Tibial artery (tissue), 4 donors: ENCODE measurements around the gene RNF39.

Experiments
- DNase-seq, 2 donors: peaks; one replicate each; pipeline ENCODE4 v3.0.0-alpha.2; 2019
- H3K27ac ChIP-seq, 2 donors: fragments of 200-600 bp; sonication (generic) in 1 of 2; 1 replicate in 1 of 2; 2 replicates in 1 of 2; pipeline ENCODE4 v1.5.1; 2018 to 2019; ENCODE audit warnings: mild to moderate bottlenecking in 1 of 2
- H3K27me3 ChIP-seq, 2 donors: fragments of 200-600 bp; sonication (generic) in 1 of 2; one replicate each; pipeline versions ENCODE4 v1.5.1 to v1.6.0; 2016 to 2019
- H3K36me3 ChIP-seq, 3 donors: fragments of 200-600 bp; sonication (generic) in 2 of 3; one replicate each; pipeline ENCODE4 v1.5.1; 2016 to 2019; ENCODE audit warnings: mild to moderate bottlenecking in 2 of 3
- H3K4me1 ChIP-seq, 4 donors: fragments of 200-600 bp; sonication (generic) in 2 of 4; 1 replicate in 3 of 4; 2 replicates in 1 of 4; pipeline ENCODE4 v1.5.1; 2016 to 2019
- H3K4me3 ChIP-seq, 2 donors: fragments of 200-600 bp; sonication (generic) in 1 of 2; 1 replicate in 1 of 2; 2 replicates in 1 of 2; pipeline ENCODE4 v1.5.1; 2018 to 2019; ENCODE audit warnings: mild to moderate bottlenecking in 2 of 2
- H3K9me3 ChIP-seq, 3 donors: fragments of 200-600 bp; sonication (generic) in 1 of 3; one replicate each; pipeline ENCODE4 v1.5.1; 2016 to 2019
- intact Hi-C: fragments of 100-400 bp; cut with DNase I; formaldehyde crosslinking; loops from one replicate; pipeline ENCODE4 v1.15.0; 2023; ENCODE audit warnings: low total_unique reads
- TF ChIP-seq, protein P1 (sequence below), 2 experiments: fragments of 200-600 bp in 1 of 2; fragments of 450-650 bp in 1 of 2; IDR thresholded peaks; one replicate each; pipeline ENCODE4 v1.5.1; 2017 to 2019; ENCODE audit warnings: antibody characterized with exemption in 2 of 2, mild to moderate bottlenecking in 1 of 2, moderate library complexity in 1 of 2

RNF39 gene

GRCh38 chr6:30100585-30101443 lies 25.2 kb upstream of the RNF39 start:
- DNase-seq: no peak
- no peak overlapping the region for H3K27ac ChIP-seq
- no peaks in the 10 kb centered on the region for H3K9me3 ChIP-seq
- intact Hi-C loops: loop anchor here (5.0 kb wide), 2 partner anchors 34 to 36 kb away; partner anchors contain the start of genes PPP1R11 and TRIM40
- H3K4me1 ChIP-seq: peaks cover 0 to 38% (median 27%) of the 10 kb centered on the region in 4 donors
- peak overlapping the region; percentile 20 to 57 for H3K4me3 ChIP-seq
- peaks cover 0 to 50% of the 10 kb centered on the region in 2 donors for H3K27me3 ChIP-seq
- TF ChIP-seq, protein P1, sequence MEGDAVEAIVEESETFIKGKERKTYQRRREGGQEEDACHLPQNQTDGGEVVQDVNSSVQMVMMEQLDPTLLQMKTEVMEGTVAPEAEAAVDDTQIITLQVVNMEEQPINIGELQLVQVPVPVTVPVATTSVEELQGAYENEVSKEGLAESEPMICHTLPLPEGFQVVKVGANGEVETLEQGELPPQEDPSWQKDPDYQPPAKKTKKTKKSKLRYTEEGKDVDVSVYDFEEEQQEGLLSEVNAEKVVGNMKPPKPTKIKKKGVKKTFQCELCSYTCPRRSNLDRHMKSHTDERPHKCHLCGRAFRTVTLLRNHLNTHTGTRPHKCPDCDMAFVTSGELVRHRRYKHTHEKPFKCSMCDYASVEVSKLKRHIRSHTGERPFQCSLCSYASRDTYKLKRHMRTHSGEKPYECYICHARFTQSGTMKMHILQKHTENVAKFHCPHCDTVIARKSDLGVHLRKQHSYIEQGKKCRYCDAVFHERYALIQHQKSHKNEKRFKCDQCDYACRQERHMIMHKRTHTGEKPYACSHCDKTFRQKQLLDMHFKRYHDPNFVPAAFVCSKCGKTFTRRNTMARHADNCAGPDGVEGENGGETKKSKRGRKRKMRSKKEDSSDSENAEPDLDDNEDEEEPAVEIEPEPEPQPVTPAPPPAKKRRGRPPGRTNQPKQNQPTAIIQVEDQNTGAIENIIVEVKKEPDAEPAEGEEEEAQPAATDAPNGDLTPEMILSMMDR (IDR thresholded peaks at IDR 0.05): no peak
- H3K36me3 ChIP-seq: no peaks in the 10 kb centered on the region

DNA sequence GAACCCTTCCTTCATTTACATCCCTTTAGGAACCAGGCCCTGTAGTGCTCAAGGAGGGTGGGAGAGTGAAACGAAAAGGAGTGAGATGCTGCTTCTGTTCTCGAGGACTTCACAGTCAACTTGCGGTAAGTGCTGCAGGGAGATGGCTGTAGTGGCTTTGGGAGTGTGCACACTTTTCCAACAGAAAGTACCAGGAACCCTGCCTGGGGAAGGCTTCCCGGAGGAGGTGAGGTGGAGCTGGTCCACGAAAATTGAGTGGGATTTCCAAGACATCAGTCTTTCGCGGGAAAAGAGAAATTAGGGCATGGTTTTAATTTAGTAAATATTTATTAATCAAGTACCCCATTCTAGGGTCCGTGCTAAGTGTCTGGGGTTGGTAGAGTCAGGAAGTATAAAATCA lies 24.6 kb upstream of the RNF39 start:
- Histone ChIP-seq H3K27ac (no peak overlapping the region), H3K36me3 (no peaks in the 10 kb centered on the region), H3K4me1 (peaks cover 0 to 38% (median 27%) of the 10 kb centered on the region in 4 donors), H3K4me3 (peak overlapping the region in 1 of 2 donors; percentile 20), H3K9me3 (no peaks in the 10 kb centered on the region), H3K27me3 (peaks cover 0 to 54% of the 10 kb centered on the region in 2 donors)
- intact Hi-C loops: loop anchor here (5.0 kb wide), 2 partner anchors 33 to 37 kb away; partner anchors contain the start of genes PPP1R11 and TRIM40
- DNase-seq: no peak
- TF ChIP-seq, protein P1 (IDR thresholded peaks at IDR 0.05): no peak

DNA sequence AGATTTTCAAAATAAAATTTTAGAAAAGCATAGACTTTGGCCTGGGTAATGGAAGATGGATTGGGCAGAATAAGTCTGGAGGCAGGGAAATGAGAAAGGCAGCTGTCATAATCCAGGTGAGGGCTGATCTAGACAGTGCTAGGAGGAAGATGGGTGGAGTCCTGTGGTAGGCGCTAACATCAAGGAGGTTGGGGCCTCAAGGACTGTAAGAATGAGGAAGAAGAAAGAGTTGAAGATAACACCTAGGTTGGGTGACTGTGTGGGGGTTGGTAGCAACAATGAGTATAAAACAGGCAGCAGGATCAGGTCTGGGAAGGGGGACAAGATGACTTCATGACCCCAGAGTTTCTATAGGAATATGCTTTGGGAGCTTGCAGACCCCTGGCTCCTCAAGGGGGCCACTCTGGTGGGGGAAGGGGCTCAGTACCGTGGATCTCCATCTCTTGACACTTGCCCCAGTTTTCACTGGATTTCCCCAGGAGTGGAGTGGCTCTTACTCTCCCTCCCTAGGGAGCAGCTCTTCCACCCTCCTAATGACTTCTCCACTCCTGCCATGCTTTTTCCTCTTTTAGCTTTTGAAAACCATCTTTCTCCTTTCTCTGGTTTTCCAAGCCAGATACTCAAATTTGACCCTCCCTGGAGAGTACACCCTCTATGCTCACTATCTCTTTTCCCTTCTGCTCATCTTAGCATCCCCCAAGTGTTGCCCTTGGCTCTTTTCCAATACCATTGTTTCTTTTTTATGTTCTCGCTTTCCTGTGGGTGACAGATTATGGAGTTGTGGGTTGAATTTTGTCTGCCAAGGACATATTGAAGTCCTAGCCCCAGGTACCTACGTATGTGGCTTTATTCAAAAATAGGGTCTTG lies 22.6 kb upstream of the RNF39 start:
- DNase-seq: no peak
- Histone ChIP-seq H3K27me3 (peaks cover 0 to 68% of the 10 kb centered on the region in 2 donors), H3K9me3 (no peaks in the 10 kb centered on the region), H3K4me3 (no peak overlapping the region), H3K27ac (no peak overlapping the region), H3K4me1 (peaks cover 0 to 32% (median 21%) of the 10 kb centered on the region in 4 donors), H3K36me3 (no peaks in the 10 kb centered on the region)
- intact Hi-C loops: no loop called here
- TF ChIP-seq, protein P1 (IDR thresholded peaks at IDR 0.05): no peak

- Histone ChIP-seq H3K4me3 (no peak overlapping the region), H3K4me1 (peaks cover 0 to 20% (median 16%) of the 10 kb centered on the region in 4 donors), H3K27me3 (peaks cover 0 to 79% of the 10 kb centered on the region in 2 donors), H3K9me3 (no peaks in the 10 kb centered on the region), H3K27ac (no peak overlapping the region), H3K36me3 (no peaks in the 10 kb centered on the region)
- TF ChIP-seq, protein P1 (IDR thresholded peaks at IDR 0.05): no peak
- intact Hi-C loops: no loop called here
- no peak for DNase-seq
These were observed 21.3 kb upstream of the RNF39 start for GRCh38 chr6:30096829-30097228.

GRCh38 chr6:30093951-30094661 lies 18.5 kb upstream of the RNF39 start:
- DNase-seq: no peak
- H3K9me3 ChIP-seq: no peaks in the 10 kb centered on the region
- no peak overlapping the region for H3K27ac ChIP-seq
- peaks cover 0 to 88% of the 10 kb centered on the region in 2 donors for H3K27me3 ChIP-seq
- no peak overlapping the region for H3K4me3 ChIP-seq
- no peaks in the 10 kb centered on the region for H3K4me1 ChIP-seq
- TF ChIP-seq, protein P1 (IDR thresholded peaks at IDR 0.05): no peak
- intact Hi-C loops: no loop called here
- H3K36me3 ChIP-seq: no peaks in the 10 kb centered on the region
